Progenitor cell of endocrine pancreas (in vitro differentiated cells): ENCODE results near the gene GABRB2. TPM values are rescaled to one million over a fixed set of nuclear protein-coding genes. Genes with fewer than 3 reads are reported as not detected.
"Not testable (repeated sequence)": the region's sequence is repeated elsewhere in the genome, so short reads cannot be mapped to it uniquely, and the experiment has no call there.

Experiments
- DNase-seq: peaks from one replicate; pipeline ENCODE4 v3.0.0; 2021; ENCODE audit warnings: low spot score; ENCODE audit not compliant: unreplicated experiment
- H3K27ac Mint-ChIP-seq: 2 replicates; pipeline ENCODE4 v1.8.0; 2021; ENCODE audit warnings: mild to moderate bottlenecking, moderate library complexity, mixed read lengths
- H3K27me3 Mint-ChIP-seq: 2 replicates; pipeline ENCODE4 v1.8.0; 2021; ENCODE audit warnings: mixed read lengths
- H3K36me3 Mint-ChIP-seq: 2 replicates; pipeline ENCODE4 v1.8.0; 2022; ENCODE audit warnings: mixed read lengths; ENCODE audit not compliant: insufficient read depth
- H3K4me1 Mint-ChIP-seq: 2 replicates; pipeline ENCODE4 v1.8.0; 2021; ENCODE audit warnings: low read depth, mixed read lengths
- H3K4me3 Mint-ChIP-seq: 2 replicates; pipeline ENCODE4 v1.8.0; 2021; ENCODE audit warnings: low read depth, mild to moderate bottlenecking, moderate library complexity, mixed read lengths
- H3K9me3 Mint-ChIP-seq: 2 replicates; pipeline ENCODE4 v1.8.0; 2021; ENCODE audit warnings: low read depth, mixed read lengths
- CTCF ChIP-seq: fragments of 200-600 bp; sonication (generic); IDR thresholded peaks from one replicate; pipeline ENCODE4 v1.5.0; 2021; ENCODE audit warnings: antibody characterized with exemption, mild to moderate bottlenecking; ENCODE audit not compliant: unreplicated experiment
- total RNA-seq: library from RNA; stranded (reverse); gene quantifications from 2 replicates; pipeline ENCODE4 v1.2.1, GENCODE V29; 2021

The GABRB2 gene
- total RNA-seq, 1 donor from 2014 or later, result 3.5 TPM

- Mint-ChIP-seq H3K36me3 (no peaks in the 10 kb centered on the region), H3K27ac (no peak overlapping the region), H3K4me3 (no peak overlapping the region), H3K27me3 (no peaks in the 10 kb centered on the region), H3K4me1 (peaks cover 29% of the 10 kb centered on the region), H3K9me3 (no peaks in the 10 kb centered on the region)
- no peak for TF ChIP-seq CTCF
- no peak for DNase-seq
Measured at GRCh38 chr5:161258438-161258837, 288.1 kb downstream of the GABRB2 start.

GRCh38 chr5:161256957-161257356 is 289.6 kb downstream of the GABRB2 start:
- TF ChIP-seq CTCF, result no peak
- Mint-ChIP-seq H3K4me1 (peaks cover 20% of the 10 kb centered on the region), H3K36me3 (no peaks in the 10 kb centered on the region), H3K27me3 (no peaks in the 10 kb centered on the region), H3K27ac (no peak overlapping the region), H3K9me3 (no peaks in the 10 kb centered on the region), H3K4me3 (no peak overlapping the region)
- DNase-seq, result no peak

GRCh38 chr5:161252955-161253354 is 293.6 kb downstream of the GABRB2 start:
- not testable (repeated sequence) for H3K27ac Mint-ChIP-seq, H3K9me3 Mint-ChIP-seq, H3K4me1 Mint-ChIP-seq, H3K4me3 Mint-ChIP-seq, H3K36me3 Mint-ChIP-seq, H3K27me3 Mint-ChIP-seq, DNase-seq

GRCh38 chr5:161246749-161247148 is 299.8 kb downstream of the GABRB2 start:
- H3K36me3 Mint-ChIP-seq, result no peaks in the 10 kb centered on the region
- DNase-seq, result no peak
- no peaks in the 10 kb centered on the region for H3K27me3 Mint-ChIP-seq
- TF ChIP-seq CTCF, result no peak
- H3K4me1 Mint-ChIP-seq, result no peaks in the 10 kb centered on the region
- no peak overlapping the region for H3K4me3 Mint-ChIP-seq
- H3K27ac Mint-ChIP-seq, result no peak overlapping the region
- peaks cover 6% of the 10 kb centered on the region for H3K9me3 Mint-ChIP-seq

GRCh38 chr5:161245846-161246245 is 300.7 kb downstream of the GABRB2 start:
- H3K27ac Mint-ChIP-seq, DNase-seq, H3K36me3 Mint-ChIP-seq, H3K9me3 Mint-ChIP-seq, H3K27me3 Mint-ChIP-seq, H3K4me3 Mint-ChIP-seq, H3K4me1 Mint-ChIP-seq: not testable (repeated sequence)

Other genes with a start within 250 kb of the GABRB2 start
- not detected in 2 replicates for gene GABRA6, start 139.0 kb upstream of the GABRB2 start, total RNA-seq